IPS-18c (cell line): ENCODE results near the gene LTBP1.
"Not testable (repeated sequence)": the region's sequence is repeated elsewhere in the genome, so short reads cannot be mapped to it uniquely, and the experiment has no call there.

ENCODE experiments used
- H3K4me3 ChIP-seq: 2 replicates; pipeline ENCODE4 v1.7.0; 2013; ENCODE audit warnings: low read depth, mild to moderate bottlenecking, low read length, moderate library complexity; ENCODE audit not compliant: insufficient read depth
- H3K9me3 ChIP-seq: one replicate; pipeline ENCODE4 v1.6.1; 2013; ENCODE audit warnings: mild to moderate bottlenecking, low read length, moderate library complexity; ENCODE audit not compliant: control insufficient read depth, insufficient read depth

The LTBP1 gene, protein sequence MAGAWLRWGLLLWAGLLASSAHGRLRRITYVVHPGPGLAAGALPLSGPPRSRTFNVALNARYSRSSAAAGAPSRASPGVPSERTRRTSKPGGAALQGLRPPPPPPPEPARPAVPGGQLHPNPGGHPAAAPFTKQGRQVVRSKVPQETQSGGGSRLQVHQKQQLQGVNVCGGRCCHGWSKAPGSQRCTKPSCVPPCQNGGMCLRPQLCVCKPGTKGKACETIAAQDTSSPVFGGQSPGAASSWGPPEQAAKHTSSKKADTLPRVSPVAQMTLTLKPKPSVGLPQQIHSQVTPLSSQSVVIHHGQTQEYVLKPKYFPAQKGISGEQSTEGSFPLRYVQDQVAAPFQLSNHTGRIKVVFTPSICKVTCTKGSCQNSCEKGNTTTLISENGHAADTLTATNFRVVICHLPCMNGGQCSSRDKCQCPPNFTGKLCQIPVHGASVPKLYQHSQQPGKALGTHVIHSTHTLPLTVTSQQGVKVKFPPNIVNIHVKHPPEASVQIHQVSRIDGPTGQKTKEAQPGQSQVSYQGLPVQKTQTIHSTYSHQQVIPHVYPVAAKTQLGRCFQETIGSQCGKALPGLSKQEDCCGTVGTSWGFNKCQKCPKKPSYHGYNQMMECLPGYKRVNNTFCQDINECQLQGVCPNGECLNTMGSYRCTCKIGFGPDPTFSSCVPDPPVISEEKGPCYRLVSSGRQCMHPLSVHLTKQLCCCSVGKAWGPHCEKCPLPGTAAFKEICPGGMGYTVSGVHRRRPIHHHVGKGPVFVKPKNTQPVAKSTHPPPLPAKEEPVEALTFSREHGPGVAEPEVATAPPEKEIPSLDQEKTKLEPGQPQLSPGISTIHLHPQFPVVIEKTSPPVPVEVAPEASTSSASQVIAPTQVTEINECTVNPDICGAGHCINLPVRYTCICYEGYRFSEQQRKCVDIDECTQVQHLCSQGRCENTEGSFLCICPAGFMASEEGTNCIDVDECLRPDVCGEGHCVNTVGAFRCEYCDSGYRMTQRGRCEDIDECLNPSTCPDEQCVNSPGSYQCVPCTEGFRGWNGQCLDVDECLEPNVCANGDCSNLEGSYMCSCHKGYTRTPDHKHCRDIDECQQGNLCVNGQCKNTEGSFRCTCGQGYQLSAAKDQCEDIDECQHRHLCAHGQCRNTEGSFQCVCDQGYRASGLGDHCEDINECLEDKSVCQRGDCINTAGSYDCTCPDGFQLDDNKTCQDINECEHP (N-terminal part only)

GRCh38 chr2:32946314-32947075, at the start of gene LTBP1:
LTBP1 (plus strand) TSS chr2:32946953; CDS start chr2:32947325, 372 bp downstream.
- no peaks in the 10 kb centered on the region for H3K9me3 ChIP-seq
- peak within 1 kb of the TSS; percentile 78 for H3K4me3 ChIP-seq

DNA sequence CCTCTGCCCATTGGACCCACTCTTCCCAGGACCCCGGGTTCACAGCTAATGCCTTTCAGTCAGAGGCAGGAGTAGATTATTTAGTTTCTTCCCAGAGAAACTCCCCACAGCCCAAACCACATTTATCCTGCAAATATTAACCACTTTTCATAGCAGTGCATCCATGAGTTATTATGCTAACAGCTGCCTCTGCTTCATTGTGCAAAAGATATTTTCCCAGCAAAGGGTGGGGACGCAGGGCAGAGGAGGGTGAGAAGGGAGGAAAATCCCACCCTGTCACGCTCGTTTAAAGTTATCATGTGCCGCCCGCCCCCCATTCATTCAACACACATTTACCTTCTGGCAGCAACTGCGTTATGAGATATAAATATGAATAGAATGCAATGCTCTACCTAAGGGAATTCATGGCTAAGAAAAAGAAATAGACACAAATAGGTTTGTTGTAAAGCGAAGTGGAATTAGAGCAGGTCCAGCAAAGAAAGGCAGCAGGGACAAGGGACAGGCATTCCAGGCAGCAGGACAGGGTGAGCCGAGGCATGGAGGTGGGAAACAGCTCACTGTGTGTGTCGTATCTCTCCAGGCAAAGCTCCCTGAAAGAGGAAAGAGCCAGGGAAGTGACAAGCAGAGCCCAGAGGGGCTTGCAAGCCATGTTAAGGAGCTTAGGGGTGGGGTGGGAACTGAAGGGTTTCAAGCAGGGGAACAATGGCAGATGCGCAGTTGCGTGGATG, 46.3 kb upstream of the LTBP1 start:
- no peak overlapping the region for H3K4me3 ChIP-seq
- H3K9me3 ChIP-seq: no peaks in the 10 kb centered on the region

DNA sequence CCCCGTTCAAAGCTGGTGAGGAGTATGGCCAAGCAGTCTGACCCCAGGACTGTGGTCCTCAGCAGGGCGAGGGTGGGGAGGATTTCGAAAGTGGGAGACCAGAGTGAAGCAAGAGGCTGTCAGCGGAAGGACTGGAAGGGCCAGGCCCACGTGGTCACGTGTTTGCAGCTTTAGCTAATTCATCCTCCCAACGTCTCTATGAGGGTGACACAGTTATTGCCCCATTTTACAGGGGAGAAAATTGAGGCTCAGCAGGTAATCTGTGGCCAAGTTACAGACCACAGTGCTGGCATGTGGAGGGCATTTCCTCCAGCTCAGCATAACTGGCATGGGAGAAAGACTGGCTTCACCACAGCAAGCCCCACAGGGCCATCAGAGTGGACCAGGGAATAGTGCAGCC, 45.4 kb upstream of the LTBP1 start:
- no peaks in the 10 kb centered on the region for H3K9me3 ChIP-seq
- H3K4me3 ChIP-seq: no peak overlapping the region

- no peak overlapping the region for H3K4me3 ChIP-seq
- H3K9me3 ChIP-seq: no peaks in the 10 kb centered on the region
Observed at GRCh38 chr2:32902174-32902573, 44.6 kb upstream of the LTBP1 start.

DNA sequence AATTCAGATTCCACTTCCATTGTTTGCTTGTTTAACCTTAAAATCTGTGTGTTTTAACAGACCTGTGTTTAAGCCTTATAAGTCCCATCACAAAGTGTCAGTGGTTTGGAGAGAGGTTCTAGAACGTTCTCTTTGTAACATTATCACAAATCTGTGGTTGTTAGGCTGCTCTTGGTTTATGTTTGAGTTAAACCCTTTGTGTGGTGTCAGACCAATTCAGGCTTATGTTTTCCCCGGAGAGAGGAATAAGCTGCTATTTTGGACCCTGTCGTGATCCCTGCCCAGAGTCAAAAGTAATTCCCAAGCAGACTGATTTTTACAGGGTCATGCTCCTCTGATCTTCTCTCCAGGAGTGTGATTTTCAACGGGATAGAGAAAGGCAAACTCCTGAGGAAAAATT, 43.8 kb upstream of the LTBP1 start:
- Histone ChIP-seq H3K4me3 (no peak overlapping the region), H3K9me3 (no peaks in the 10 kb centered on the region)

DNA sequence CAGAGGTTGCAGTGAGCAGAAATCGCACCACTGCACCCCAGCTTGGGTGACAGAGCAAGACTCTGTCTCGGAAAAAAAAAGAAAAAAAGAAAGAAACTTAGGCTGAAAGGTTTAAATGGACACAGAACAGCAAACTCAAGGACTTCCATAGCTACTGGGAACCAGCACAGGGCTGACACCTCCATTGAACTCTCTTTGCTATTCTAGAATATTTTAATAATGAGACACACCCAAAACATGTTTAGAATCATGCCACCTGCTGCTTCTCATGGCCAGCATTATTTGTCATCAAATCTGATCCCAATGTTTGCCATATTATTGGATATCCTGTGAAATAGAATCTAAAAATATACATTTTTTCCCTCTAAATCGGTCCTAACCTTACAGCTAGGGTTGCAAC, 42.7 kb upstream of the LTBP1 start:
- H3K9me3 ChIP-seq: no peaks in the 10 kb centered on the region
- no peak overlapping the region for H3K4me3 ChIP-seq

GRCh38 chr2:32904751-32905150, 42.0 kb upstream of the LTBP1 start:
- H3K4me3 ChIP-seq: no peak overlapping the region
- no peaks in the 10 kb centered on the region for H3K9me3 ChIP-seq

GRCh38 chr2:32905270-32905669, 41.5 kb upstream of the LTBP1 start:
- no peaks in the 10 kb centered on the region for H3K9me3 ChIP-seq
- H3K4me3 ChIP-seq: no peak overlapping the region

DNA sequence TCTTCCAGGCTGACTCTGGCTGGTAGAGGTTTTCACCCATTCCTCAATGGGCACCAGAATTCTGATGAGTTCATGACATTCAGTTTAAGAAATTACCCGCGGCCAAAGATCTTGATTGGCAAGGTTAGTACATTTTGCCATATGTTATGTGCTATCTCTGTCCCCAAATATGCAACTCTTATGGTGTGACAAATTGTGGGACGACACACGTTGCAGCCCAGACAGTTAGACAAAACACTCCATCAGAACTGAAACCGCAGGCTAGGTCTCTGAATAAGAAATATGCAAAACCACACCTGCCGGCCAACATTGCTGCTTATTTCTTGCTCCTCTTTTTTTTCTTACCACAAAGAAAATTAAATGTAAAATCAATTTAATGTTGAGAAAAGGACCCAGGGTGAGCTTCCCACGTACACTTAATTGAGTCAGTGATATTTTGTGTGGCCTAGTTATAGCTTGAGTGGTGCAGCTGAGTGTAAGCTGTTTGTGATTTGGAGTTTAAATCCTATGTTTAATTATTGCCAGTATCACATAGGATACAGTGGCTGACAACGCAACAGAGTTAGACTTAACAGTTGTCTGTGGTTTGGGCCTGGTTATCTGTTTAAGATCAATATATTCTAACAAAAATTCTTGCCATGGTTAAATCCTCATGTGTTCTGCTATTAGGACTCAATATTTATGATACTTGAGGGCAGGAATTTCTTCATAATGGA, 35.7 kb upstream of the LTBP1 start:
- Histone ChIP-seq H3K4me3 (no peak overlapping the region), H3K9me3 (no peaks in the 10 kb centered on the region)

- H3K4me3 ChIP-seq: no peak overlapping the region
- H3K9me3 ChIP-seq: no peaks in the 10 kb centered on the region
Observed at GRCh38 chr2:32915694-32916093, 31.1 kb upstream of the LTBP1 start.

GRCh38 chr2:32918774-32919173, 28.0 kb upstream of the LTBP1 start:
- H3K9me3 ChIP-seq: no peaks in the 10 kb centered on the region
- H3K4me3 ChIP-seq: no peak overlapping the region

GRCh38 chr2:32919901-32920300, 26.9 kb upstream of the LTBP1 start:
- H3K4me3 ChIP-seq, H3K9me3 ChIP-seq: not testable (repeated sequence)

DNA sequence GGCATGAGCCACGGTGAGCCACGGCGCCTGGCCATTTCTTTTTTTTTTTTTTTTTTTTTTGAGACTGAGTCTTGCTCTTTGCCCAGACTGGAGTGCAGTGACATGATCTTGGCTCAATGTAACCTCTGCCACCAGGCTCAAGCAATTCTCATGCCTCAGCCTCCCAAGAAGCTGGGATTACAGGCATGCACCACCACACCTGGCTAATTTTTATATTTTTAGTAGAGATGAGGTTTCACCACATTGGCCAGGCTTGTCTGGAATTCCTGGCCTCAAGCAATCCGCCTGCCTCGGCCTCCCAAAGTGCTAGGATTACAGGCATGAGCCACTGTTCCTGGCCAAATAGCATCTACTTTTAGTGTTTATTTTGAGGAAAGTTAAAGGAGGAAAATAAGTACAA, 25.3 kb upstream of the LTBP1 start:
- not testable (repeated sequence) for H3K4me3 ChIP-seq, H3K9me3 ChIP-seq

- H3K9me3 ChIP-seq: no peaks in the 10 kb centered on the region
- H3K4me3 ChIP-seq: no peak overlapping the region
Observed at GRCh38 chr2:32922501-32922900, 24.3 kb upstream of the LTBP1 start.

DNA sequence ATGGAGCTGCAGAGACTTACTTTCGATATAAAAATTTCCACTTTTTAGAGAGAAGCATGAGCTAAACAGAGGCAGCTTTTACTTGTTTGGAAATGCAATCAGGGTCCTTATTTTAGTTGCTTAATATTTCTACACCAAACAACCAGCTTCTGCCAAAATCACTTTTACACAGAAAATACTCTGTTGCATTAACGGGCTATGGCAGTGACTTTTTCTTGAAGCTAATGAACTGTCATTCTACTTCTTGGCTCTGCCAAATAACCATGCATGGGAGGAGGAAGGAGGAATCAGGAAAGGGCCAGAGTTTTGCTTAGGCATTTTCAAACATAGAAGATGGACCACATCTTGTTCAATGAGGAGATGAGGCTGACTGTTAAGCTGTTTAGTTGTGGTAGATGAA, 23.6 kb upstream of the LTBP1 start:
- H3K9me3 ChIP-seq: no peaks in the 10 kb centered on the region
- H3K4me3 ChIP-seq: no peak overlapping the region

DNA sequence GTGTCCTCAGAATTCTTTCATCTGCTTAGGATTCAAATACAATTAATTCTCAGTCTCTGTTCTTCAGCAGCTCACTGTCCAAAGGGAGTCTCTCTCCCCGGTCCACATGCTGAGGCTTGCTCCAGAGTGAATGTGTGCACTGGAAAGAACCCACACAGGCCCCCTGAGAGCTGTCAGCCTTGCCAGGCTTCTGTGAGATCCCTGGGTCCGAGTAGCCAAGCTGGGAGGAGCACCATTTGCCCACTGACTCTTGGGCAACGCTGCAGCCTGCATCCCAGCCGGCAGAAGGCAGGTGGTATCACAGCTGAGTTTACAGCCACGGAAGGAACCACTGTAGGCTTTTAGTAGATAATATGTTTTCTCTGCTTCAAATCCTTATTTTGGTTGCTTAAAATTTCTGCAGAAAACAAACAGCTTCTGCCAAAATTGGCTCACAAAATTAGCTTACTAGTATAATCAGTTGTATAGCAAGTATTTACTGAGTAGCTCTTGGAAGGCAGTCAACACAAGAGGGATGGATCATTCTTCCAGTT, 21.4 kb upstream of the LTBP1 start:
- H3K4me3 ChIP-seq: no peak overlapping the region

More for the DNA sequence above, 21.4 kb upstream of the LTBP1 start:
- no peaks in the 10 kb centered on the region for H3K9me3 ChIP-seq
